ENCODE measurements around the gene SRGAP1.

GRCh38 chr12:64207453-64207852, 363.0 kb downstream of the SRGAP1 start:
- TF ChIP-seq CTCF (IDR thresholded peaks at IDR 0.05) = no peak
- TF ChIP-seq POLR2A (IDR thresholded peaks at IDR 0.05) = no peak
- TF ChIP-seq POLR2AphosphoS5 (IDR thresholded peaks at IDR 0.05) = no peak

All from stomach (tissue), 4 donors.